MM.1S (cell line): ENCODE measurements around the gene CA9.
A peak's percentile ranks its signal among the peaks of the same experiment; 100 is the strongest.

Experiments
- DNase-seq: peaks from one replicate; pipeline ENCODE4 v3.0.0-alpha.2; 2015
- H2AFZ ChIP-seq: fragments of 300-600 bp; sonication (generic); 2 replicates; pipeline ENCODE4 v1.6.0; 2016; ENCODE audit warnings: antibody characterized with exemption, low read length
- H3F3A ChIP-seq: fragments of 300-600 bp; sonication (generic); 2 replicates; pipeline ENCODE4 v1.6.1; 2016; ENCODE audit warnings: mild to moderate bottlenecking, antibody characterized with exemption, low read length, moderate library complexity, mixed read lengths; ENCODE audit not compliant: insufficient read depth
- H3K27ac ChIP-seq: fragments of 300-600 bp; sonication (generic); 2 replicates; pipeline ENCODE4 v1.5.1; 2016; ENCODE audit warnings: mild to moderate bottlenecking, low read length
- H3K27me3 ChIP-seq: fragments of 300-600 bp; sonication (generic); replicated peaks from 2 replicates; pipeline ENCODE4 v1.6.0; 2016; ENCODE audit warnings: low read length; ENCODE audit not compliant: insufficient read depth
- H3K36me3 ChIP-seq: fragments of 300-600 bp; sonication (generic); replicated peaks from 2 replicates; pipeline ENCODE4 v1.6.1; 2016; ENCODE audit warnings: mild to moderate bottlenecking, low read length, mixed read lengths; ENCODE audit not compliant: insufficient read depth
- H3K4me1 ChIP-seq: fragments of 300-600 bp; sonication (generic); 2 replicates; pipeline ENCODE4 v1.6.1; 2016; ENCODE audit warnings: low read length, mixed read lengths
- H3K4me2 ChIP-seq: fragments of 300-600 bp; sonication (generic); 2 replicates; pipeline ENCODE4 v1.6.0; 2016; ENCODE audit warnings: low read depth, low read length
- H3K4me3 ChIP-seq: fragments of 300-600 bp; sonication (generic); 2 replicates; pipeline ENCODE4 v1.5.1; 2016; ENCODE audit warnings: low read length, mixed read lengths
- H3K79me2 ChIP-seq: fragments of 300-600 bp; sonication (generic); 2 replicates; pipeline ENCODE4 v1.6.1; 2016; ENCODE audit warnings: mixed run types, low read length, mixed read lengths
- H3K9ac ChIP-seq: fragments of 300-600 bp; sonication (generic); 2 replicates; pipeline ENCODE4 v1.6.1; 2016; ENCODE audit warnings: low read length, mixed read lengths
- H3K9me2 ChIP-seq: fragments of 300-600 bp; sonication (generic); replicated peaks from 2 replicates; pipeline ENCODE4 v1.6.1; 2016; ENCODE audit warnings: mild to moderate bottlenecking, low read length, mixed read lengths; ENCODE audit not compliant: insufficient read depth
- H3K9me3 ChIP-seq: fragments of 300-600 bp; sonication (generic); replicated peaks from 2 replicates; pipeline ENCODE4 v1.6.1; 2016; ENCODE audit warnings: mild to moderate bottlenecking, low read length, mixed read lengths; ENCODE audit not compliant: insufficient read depth
- H4K20me1 ChIP-seq: fragments of 300-600 bp; sonication (generic); 2 replicates; pipeline ENCODE4 v1.6.1; 2016; ENCODE audit warnings: mild to moderate bottlenecking, low read length, moderate library complexity, mixed read lengths; ENCODE audit not compliant: insufficient read depth
- EZH2 ChIP-seq: fragments of 300-600 bp; sonication (generic); optimal IDR thresholded peaks from 2 replicates; pipeline ENCODE3; 2017; ENCODE audit warnings: low read depth, mild to moderate bottlenecking, antibody characterized with exemption, low read length, mixed read lengths
- EZH2phosphoT487 ChIP-seq: fragments of 300-600 bp; sonication (generic); IDR thresholded peaks from 2 replicates; pipeline ENCODE4 v1.6.1; 2018; ENCODE audit warnings: antibody characterized with exemption, low read length
- TF ChIP-seq, protein P1 (sequence below): fragments of 300-600 bp; sonication (generic); IDR thresholded peaks from 2 replicates; pipeline ENCODE4 v1.5.1; 2016; ENCODE audit warnings: antibody characterized with exemption, low read length, mixed read lengths

Gene CA9

DNA sequence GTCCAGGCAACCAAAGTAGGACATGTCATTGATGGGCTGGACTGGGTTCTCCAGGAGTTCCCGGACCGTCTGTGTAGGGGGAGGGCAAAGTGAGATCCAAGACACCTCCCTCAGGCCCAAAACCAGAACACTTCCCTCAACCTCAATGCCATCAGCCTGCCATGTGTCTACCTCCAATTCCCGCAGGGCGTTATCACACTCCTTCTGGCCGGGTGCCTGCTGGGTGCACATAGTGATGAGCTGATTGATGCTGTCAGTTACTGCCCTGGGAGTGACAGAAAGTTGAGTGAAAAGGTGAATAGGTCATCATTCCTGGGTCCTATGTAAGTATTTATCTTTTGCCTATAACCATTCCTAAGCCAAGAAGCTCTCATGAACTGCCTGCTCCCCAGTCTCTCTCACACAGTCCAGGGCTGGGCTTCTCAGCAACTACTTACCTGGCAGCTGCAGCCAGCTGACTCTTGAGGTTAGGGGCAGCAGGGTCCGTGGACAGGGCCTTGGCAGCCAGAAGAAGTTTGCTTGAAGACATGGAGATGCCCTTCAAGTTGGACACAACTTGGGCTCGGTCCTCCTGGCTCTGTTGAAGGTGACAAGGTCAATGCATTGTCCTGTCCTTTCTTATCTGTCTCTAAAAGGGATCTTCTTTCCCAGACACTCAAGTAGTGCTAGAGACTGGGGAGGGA is 37.2 kb downstream of the CA9 start:
- no peaks in the 10 kb centered on the region for H3K9me2 ChIP-seq
- H3K9ac ChIP-seq = no peak overlapping the region
- TF ChIP-seq, protein P1, sequence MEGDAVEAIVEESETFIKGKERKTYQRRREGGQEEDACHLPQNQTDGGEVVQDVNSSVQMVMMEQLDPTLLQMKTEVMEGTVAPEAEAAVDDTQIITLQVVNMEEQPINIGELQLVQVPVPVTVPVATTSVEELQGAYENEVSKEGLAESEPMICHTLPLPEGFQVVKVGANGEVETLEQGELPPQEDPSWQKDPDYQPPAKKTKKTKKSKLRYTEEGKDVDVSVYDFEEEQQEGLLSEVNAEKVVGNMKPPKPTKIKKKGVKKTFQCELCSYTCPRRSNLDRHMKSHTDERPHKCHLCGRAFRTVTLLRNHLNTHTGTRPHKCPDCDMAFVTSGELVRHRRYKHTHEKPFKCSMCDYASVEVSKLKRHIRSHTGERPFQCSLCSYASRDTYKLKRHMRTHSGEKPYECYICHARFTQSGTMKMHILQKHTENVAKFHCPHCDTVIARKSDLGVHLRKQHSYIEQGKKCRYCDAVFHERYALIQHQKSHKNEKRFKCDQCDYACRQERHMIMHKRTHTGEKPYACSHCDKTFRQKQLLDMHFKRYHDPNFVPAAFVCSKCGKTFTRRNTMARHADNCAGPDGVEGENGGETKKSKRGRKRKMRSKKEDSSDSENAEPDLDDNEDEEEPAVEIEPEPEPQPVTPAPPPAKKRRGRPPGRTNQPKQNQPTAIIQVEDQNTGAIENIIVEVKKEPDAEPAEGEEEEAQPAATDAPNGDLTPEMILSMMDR = no peak
- TF ChIP-seq EZH2 (no peak), EZH2phosphoT487 (no peak)
- H3K27me3 ChIP-seq = no peaks in the 10 kb centered on the region
- DNase-seq = no peak
- no peak overlapping the region for H2AFZ ChIP-seq
- H3F3A ChIP-seq = no peaks in the 10 kb centered on the region
- no peaks in the 10 kb centered on the region for H3K4me1 ChIP-seq
- H3K79me2 ChIP-seq = no peaks in the 10 kb centered on the region
- peaks cover 4% of the 10 kb centered on the region for H3K36me3 ChIP-seq
- no peak overlapping the region for H3K4me3 ChIP-seq
- no peak overlapping the region for H3K4me2 ChIP-seq
- H3K9me3 ChIP-seq = no peaks in the 10 kb centered on the region
- no peaks in the 10 kb centered on the region for H4K20me1 ChIP-seq
- no peak overlapping the region for H3K27ac ChIP-seq

DNA sequence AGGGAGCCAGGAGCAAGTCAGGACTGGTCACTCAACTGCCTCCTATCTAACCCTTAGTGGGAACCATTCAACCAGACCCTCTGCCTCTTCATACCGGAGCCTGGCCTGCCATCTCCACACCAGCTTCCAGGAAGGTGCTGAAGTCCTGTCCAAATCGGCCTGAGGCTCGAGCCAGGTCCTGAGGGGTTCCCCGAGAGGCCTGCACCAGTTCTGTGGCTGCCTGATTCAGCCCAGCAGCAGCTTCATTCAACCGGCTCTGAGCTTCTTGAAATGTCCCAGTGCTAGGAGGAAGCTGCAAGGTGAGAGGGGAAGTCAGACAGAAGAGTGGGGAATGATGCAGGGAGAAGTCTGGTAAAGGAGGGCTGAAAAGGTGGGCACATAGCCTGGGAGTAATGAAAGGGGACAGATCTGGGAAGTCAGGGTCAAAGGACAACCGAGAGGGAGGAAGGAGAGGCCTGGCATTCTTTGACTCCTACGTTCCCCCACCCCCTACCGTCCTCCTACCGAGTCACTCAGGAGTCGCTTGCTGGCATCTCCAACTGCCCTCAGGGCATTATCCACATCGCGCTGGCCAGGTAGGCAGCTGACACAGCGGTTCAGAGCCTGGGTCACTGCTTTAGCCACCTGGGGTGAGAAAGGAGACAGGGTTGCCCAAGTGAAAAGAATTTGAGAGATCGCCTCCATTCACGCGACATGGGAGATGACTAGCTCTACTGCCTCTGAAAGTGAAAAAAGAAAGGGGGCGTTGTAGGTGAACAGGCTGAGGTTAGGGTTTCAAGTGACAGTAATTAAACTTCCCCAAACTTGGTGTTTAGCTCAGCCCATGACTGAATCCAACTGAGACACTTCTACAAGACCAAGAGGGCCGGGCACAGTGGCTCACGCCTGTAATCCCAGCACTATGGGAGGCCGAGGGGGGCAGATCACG is 38.0 kb downstream of the CA9 start:
- no peaks in the 10 kb centered on the region for H3K79me2 ChIP-seq
- peaks cover 4% of the 10 kb centered on the region for H3K36me3 ChIP-seq
- no peaks in the 10 kb centered on the region for H4K20me1 ChIP-seq

DNA sequence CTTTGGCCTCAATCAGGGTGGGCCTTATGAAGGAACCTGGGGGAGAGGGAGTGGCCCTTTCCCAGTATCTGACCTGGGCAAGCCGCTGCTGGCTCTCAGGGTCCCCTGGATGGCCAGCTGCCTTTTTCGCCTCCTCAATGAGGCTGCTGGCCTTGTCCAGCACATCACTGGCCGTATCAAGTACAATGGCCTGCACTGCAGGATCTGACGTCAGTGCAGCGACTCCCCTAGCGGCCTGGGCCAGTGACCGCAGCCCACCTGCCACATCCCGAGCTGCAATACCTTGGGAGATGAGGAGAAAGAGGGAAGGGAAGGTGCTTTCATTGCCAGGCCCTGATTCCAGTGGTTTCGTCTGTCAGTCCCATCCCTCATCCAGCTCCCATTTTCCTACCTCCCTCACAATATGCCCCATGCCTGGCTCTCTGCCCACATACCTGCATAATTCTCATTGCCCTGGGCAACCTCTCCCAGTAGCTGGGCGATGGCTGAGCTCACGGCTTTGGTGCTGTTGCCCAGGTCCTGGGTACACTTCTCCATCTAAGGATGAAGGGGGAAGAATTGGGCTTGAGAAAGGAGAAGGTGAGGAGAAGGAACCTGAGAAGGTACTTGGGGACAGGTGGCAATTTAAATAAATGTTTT is 39.2 kb downstream of the CA9 start:
- DNase-seq = no peak
- Histone ChIP-seq H3K4me2 (no peak overlapping the region), H3K9me2 (no peaks in the 10 kb centered on the region), H3K4me3 (no peak overlapping the region), H3K79me2 (no peaks in the 10 kb centered on the region), H3K9me3 (no peaks in the 10 kb centered on the region), H3K27ac (no peak overlapping the region), H4K20me1 (no peaks in the 10 kb centered on the region), H3K4me1 (no peaks in the 10 kb centered on the region), H2AFZ (no peak overlapping the region), H3K27me3 (no peaks in the 10 kb centered on the region), H3K9ac (no peak overlapping the region), H3K36me3 (peaks cover 4% of the 10 kb centered on the region; the same call in 1 of the 2 replicates), H3F3A (no peaks in the 10 kb centered on the region)
- TF ChIP-seq EZH2 (no peak), EZH2phosphoT487 (no peak)
- TF ChIP-seq, protein P1 = no peak

More for the DNA sequence above, 38.0 kb downstream of the CA9 start:
- H3F3A ChIP-seq = no peaks in the 10 kb centered on the region
- H3K9ac ChIP-seq = no peak overlapping the region
- H3K4me3 ChIP-seq = no peak overlapping the region
- H3K4me2 ChIP-seq = no peak overlapping the region
- H2AFZ ChIP-seq = no peak overlapping the region
- no peaks in the 10 kb centered on the region for H3K4me1 ChIP-seq
- H3K27ac ChIP-seq = no peak overlapping the region
- no peaks in the 10 kb centered on the region for H3K27me3 ChIP-seq
- no peaks in the 10 kb centered on the region for H3K9me2 ChIP-seq
- DNase-seq = peak; percentile 16
- TF ChIP-seq, protein P1 = no peak
- no peaks in the 10 kb centered on the region for H3K9me3 ChIP-seq
